GM19099 (cell line): ENCODE measurements around the gene TFPT.

Experiments used
- POLR2A ChIP-seq: IDR thresholded peaks from 3 replicates; pipeline ENCODE4 v1.6.1; 2011; ENCODE audit warnings: low read depth; ENCODE audit not compliant: insufficient read length; ENCODE audit errors: extremely low read depth

TFPT gene

GRCh38 chr19:54109651-54110050, 5.8 kb downstream of the TFPT start:
- no peak for TF ChIP-seq POLR2A

GRCh38 chr19:54108496-54108895, 7.0 kb downstream of the TFPT start:
- TF ChIP-seq POLR2A = no peak

GRCh38 chr19:54107876-54108490, 7.5 kb downstream of the TFPT start:
- no peak for TF ChIP-seq POLR2A

GRCh38 chr19:54106716-54107115, 8.7 kb downstream of the TFPT start:
- TF ChIP-seq POLR2A = no peak

- TF ChIP-seq POLR2A = no peak
Observed at GRCh38 chr19:54105796-54106195, 9.7 kb downstream of the TFPT start.

GRCh38 chr19:54104998-54105715, 10.3 kb downstream of the TFPT start:
- no peak for TF ChIP-seq POLR2A

GRCh38 chr19:54102421-54103169, 12.9 kb downstream of the TFPT start, which contains the start of gene NDUFA3:
NDUFA3 (plus strand) TSS chr19:54102855; CDS start chr19:54102879, 24 bp downstream.
- peak; percentile 84 for TF ChIP-seq POLR2A

- no peak for TF ChIP-seq POLR2A
Observed at GRCh38 chr19:54100561-54100960, 14.9 kb downstream of the TFPT start, which contains the start of gene OSCAR. OSCAR (minus strand) TSS chr19:54100803; CDS start chr19:54100792, 11 bp downstream.

GRCh38 chr19:54099190-54099902, 16.1 kb downstream of the TFPT start:
- no peak for TF ChIP-seq POLR2A

- no peak for TF ChIP-seq POLR2A
Observed at GRCh38 chr19:54096617-54097106, 18.8 kb downstream of the TFPT start.

GRCh38 chr19:54095136-54095858, 20.2 kb downstream of the TFPT start:
- no peak for TF ChIP-seq POLR2A

GRCh38 chr19:54094426-54095000, 20.9 kb downstream of the TFPT start:
- TF ChIP-seq POLR2A = no peak

GRCh38 chr19:54084410-54084809, 31.0 kb downstream of the TFPT start:
- TF ChIP-seq POLR2A = no peak

GRCh38 chr19:54081032-54081431, 34.4 kb downstream of the TFPT start, which contains the start of gene TARM1:
TARM1 (minus strand) TSS chr19:54081365; CDS start chr19:54081340, 25 bp downstream.
- no peak for TF ChIP-seq POLR2A
